Left ventricle myocardium superior (tissue), 1 donor: ENCODE measurements around the gene FOLR3. TPM values are rescaled to one million over a fixed set of nuclear protein-coding genes. Genes with fewer than 3 reads are reported as not detected.
"Not testable (repeated sequence)": the region's sequence is repeated elsewhere in the genome, so short reads cannot be mapped to it uniquely, and the experiment has no call there.

ENCODE experiments used
- ATAC-seq: fragments of 200-7000 bp; cut with Tn5 transposase; one replicate; pipeline ENCODE4 v1.9.1; 2020; ENCODE audit warnings: mild to moderate bottlenecking, moderate library complexity
- DNase-seq: peaks from one replicate; pipeline ENCODE4 v3.0.0-alpha.2; 2020
- intact Hi-C: fragments of 100-400 bp; cut with micrococcal nuclease; formaldehyde crosslinking; loops from one replicate; pipeline ENCODE4 v1.11.0; 2022
- total RNA-seq: library from RNA; stranded (reverse); fragmentation: NEBNext Ultra II Directional; extraction: Animal tissue kit (Norgen Biotek cat#: 25700); gene quantifications from one replicate; pipeline ENCODE4 v1.2.1, GENCODE V29; 2021
- donor health status: DM: no; HTN: yes; CAD: no; lungs with severe emphysema.

FOLR3 gene
- total RNA-seq, 1 donor from 2014 or later: 1.2 TPM

- DNase-seq: no peak
- ATAC-seq: no peak
- intact Hi-C loops: no loop called here
Measured at GRCh38 chr11:72120930-72121329, 14.6 kb upstream of the FOLR3 start.

- DNase-seq (no peak), ATAC-seq (no peak)
- intact Hi-C loops: no loop called here
Measured at GRCh38 chr11:72122607-72123006, 12.9 kb upstream of the FOLR3 start.

- no peak for ATAC-seq
- no peak for DNase-seq
- intact Hi-C loops: no loop called here
Measured at GRCh38 chr11:72123117-72123653, 12.3 kb upstream of the FOLR3 start.

GRCh38 chr11:72124046-72124445 is 11.5 kb upstream of the FOLR3 start:
- no peak for ATAC-seq
- no peak for DNase-seq
- intact Hi-C loops: no loop called here

- intact Hi-C loops: no loop called here
- ATAC-seq (no peak), DNase-seq (no peak)
Measured at GRCh38 chr11:72125956-72126355, 9.6 kb upstream of the FOLR3 start.

- intact Hi-C loops: no loop called here
- ATAC-seq: no peak
- DNase-seq: no peak
Measured at GRCh38 chr11:72127923-72128322, 7.6 kb upstream of the FOLR3 start.

- no peak for ATAC-seq
- no peak for DNase-seq
- intact Hi-C loops: no loop called here
Measured at GRCh38 chr11:72129381-72129780, 6.1 kb upstream of the FOLR3 start.

- intact Hi-C loops: no loop called here
- no peak for DNase-seq
- ATAC-seq: no peak
Measured at GRCh38 chr11:72132646-72133045, 2.9 kb upstream of the FOLR3 start.

- DNase-seq: no peak
- no peak for ATAC-seq
Measured at GRCh38 chr11:72135891-72136683, 562 bp downstream of the FOLR3 start.

GRCh38 chr11:72136684-72137262 is 1.2 kb downstream of the FOLR3 start:
- intact Hi-C loops: no loop called here

More at GRCh38 chr11:72135891-72136683, 562 bp downstream of the FOLR3 start:
- intact Hi-C loops: no loop called here

GRCh38 chr11:72138821-72139390 is 3.4 kb downstream of the FOLR3 start:
- DNase-seq (no peak), ATAC-seq (no peak)
- intact Hi-C loops: no loop called here

More at GRCh38 chr11:72136684-72137262, 1.2 kb downstream of the FOLR3 start:
- ATAC-seq: no peak
- DNase-seq: no peak

GRCh38 chr11:72139500-72139899 is 4.0 kb downstream of the FOLR3 start:
- ATAC-seq (no peak), DNase-seq (no peak)
- intact Hi-C loops: no loop called here

GRCh38 chr11:72140661-72141060 is 5.1 kb downstream of the FOLR3 start:
- DNase-seq: no peak
- ATAC-seq: no peak
- intact Hi-C loops: loop anchor here (5.0 kb wide), 1 partner anchor 118 kb away; no protein-coding TSS in a partner anchor

GRCh38 chr11:72141066-72141465 is 5.5 kb downstream of the FOLR3 start:
- DNase-seq (no peak), ATAC-seq (no peak)
- intact Hi-C loops: loop anchor here (5.0 kb wide), 1 partner anchor 119 kb away; no protein-coding TSS in a partner anchor

- peak; percentile 46 for ATAC-seq
- intact Hi-C loops: loop anchor here (5.0 kb wide), 1 partner anchor 120 kb away; no protein-coding TSS in a partner anchor
- not testable (repeated sequence) for DNase-seq
Measured at GRCh38 chr11:72142086-72142485, 6.6 kb downstream of the FOLR3 start.

- intact Hi-C loops: loop anchor here (5.0 kb wide), 1 partner anchor 120 kb away; no protein-coding TSS in a partner anchor
- DNase-seq, ATAC-seq: not testable (repeated sequence)
Measured at GRCh38 chr11:72142543-72142942, 7.0 kb downstream of the FOLR3 start.

- no peak for DNase-seq
- intact Hi-C loops: loop anchor here (5.0 kb wide), 1 partner anchor 123 kb away; no protein-coding TSS in a partner anchor
- ATAC-seq: no peak
Measured at GRCh38 chr11:72144807-72145565, 9.5 kb downstream of the FOLR3 start.

GRCh38 chr11:72146625-72147024 is 11.1 kb downstream of the FOLR3 start:
- DNase-seq: no peak
- ATAC-seq: no peak
- intact Hi-C loops: no loop called here

- ATAC-seq (no peak), DNase-seq (no peak)
- intact Hi-C loops: no loop called here
Measured at GRCh38 chr11:72150882-72151281, 15.4 kb downstream of the FOLR3 start.
